SK-N-SH (cell line): ENCODE results near the gene PF4V1. TPM values are rescaled to one million over a fixed set of nuclear protein-coding genes. Genes with fewer than 3 reads are reported as not detected.

Source experiments
- CTCF ChIA-PET: fragments of 300-600, 350-600 bp; formaldehyde crosslinking; extraction: SDS; loops from one replicate; lab custom pipeline; 2021; lab: Yijun Ruan, JAX
- POLR2A ChIA-PET: fragments of 350-600 bp; sonication (Branson Sonifier 250); formaldehyde crosslinking; extraction: SDS; loops from one replicate; lab custom pipeline; 2020; ENCODE audit warnings: antibody characterized with exemption, inconsistent platforms; lab: Yijun Ruan, JAX
- DNase-seq: peaks from one replicate; pipeline ENCODE4 v3.0.0; 2012
- H2AFZ ChIP-seq: fragments of 200-600 bp; sonication (generic); 2 replicates; pipeline ENCODE4 v1.8.1; 2016; ENCODE audit warnings: antibody characterized with exemption, mild to moderate bottlenecking, low read depth
- H3F3A ChIP-seq: fragments of 200-600 bp; sonication (generic); replicated peaks from 2 replicates; pipeline ENCODE3; 2016; ENCODE audit warnings: antibody characterized with exemption, mild to moderate bottlenecking; ENCODE audit not compliant: insufficient read depth
- H3K27ac ChIP-seq, 2 experiments: fragments of 200-500 bp in 1 of 2; fragments of 200-600 bp in 1 of 2; sonication (Bioruptor generic) in 1 of 2; sonication (generic), shearing (Covaris generic) in 1 of 2; 2 replicates each; pipeline versions ENCODE4 v1.5.1 to v1.6.1; 2014 to 2016; ENCODE audit warnings: low read depth in 2 of 2, inconsistent platforms in 1 of 2, low read length in 1 of 2, mild to moderate bottlenecking in 1 of 2, mixed read lengths in 1 of 2
- H3K27me3 ChIP-seq: fragments of 200-600 bp; sonication (generic), shearing (Covaris generic); 2 replicates; pipeline ENCODE4 v1.6.1; 2016; ENCODE audit warnings: mixed run types; ENCODE audit not compliant: insufficient read depth
- H3K36me3 ChIP-seq, 2 experiments: fragments of 200-500 bp in 1 of 2; fragments of 200-600 bp in 1 of 2; sonication (Bioruptor generic) in 1 of 2; sonication (generic) in 1 of 2; replicated peaks in 1 of 2; 2 replicates each; pipeline versions ENCODE3 to v1.5.1; 2014 to 2016; ENCODE audit warnings: low read length in 1 of 2, mild to moderate bottlenecking in 1 of 2; ENCODE audit not compliant: insufficient read depth in 2 of 2, control insufficient read depth in 1 of 2
- H3K4me1 ChIP-seq, 2 experiments: fragments of 200-500 bp in 1 of 2; fragments of 200-600 bp in 1 of 2; sonication (Bioruptor generic) in 1 of 2; sonication (generic), shearing (Covaris generic) in 1 of 2; 2 replicates each; pipeline versions ENCODE4 v1.5.1 to v1.6.1; 2014 to 2016; ENCODE audit warnings: low read depth in 1 of 2, low read length in 1 of 2, mixed run types in 1 of 2; ENCODE audit not compliant: insufficient read depth in 2 of 2, control insufficient read depth in 1 of 2
- H3K4me2 ChIP-seq: fragments of 200-600 bp; sonication (generic), shearing (Covaris generic); 2 replicates; pipeline ENCODE4 v1.6.1; 2017; ENCODE audit warnings: mixed run types
- H3K4me3 ChIP-seq, 2 experiments: fragments of 200-500 bp in 1 of 2; fragments of 200-600 bp in 1 of 2; sonication (Bioruptor generic) in 1 of 2; sonication (generic), shearing (Covaris generic) in 1 of 2; 2 replicates each; pipeline versions ENCODE4 v1.5.1 to v1.8.1; 2014 to 2016; ENCODE audit warnings: low read depth in 2 of 2, inconsistent platforms in 1 of 2, low read length in 1 of 2, mild to moderate bottlenecking in 1 of 2, mixed read lengths in 1 of 2, moderate library complexity in 1 of 2
- H3K79me2 ChIP-seq: fragments of 200-600 bp; sonication (generic); 2 replicates; pipeline ENCODE4 v1.8.1; 2017; ENCODE audit warnings: mild to moderate bottlenecking; ENCODE audit not compliant: insufficient read depth
- H3K9ac ChIP-seq: fragments of 200-600 bp; sonication (generic); 2 replicates; pipeline ENCODE4 v1.6.1; 2017; ENCODE audit warnings: mixed run types
- H3K9me2 ChIP-seq: fragments of 200-600 bp; sonication (generic); 2 replicates; pipeline ENCODE4 v1.6.1; 2017; ENCODE audit warnings: mixed run types
- H3K9me3 ChIP-seq: fragments of 200-600 bp; sonication (generic); 2 replicates; pipeline ENCODE4 v1.6.1; 2017; ENCODE audit warnings: mixed run types, mild to moderate bottlenecking, moderate library complexity
- H4K20me1 ChIP-seq: fragments of 200-600 bp; sonication (generic); 2 replicates; pipeline ENCODE4 v1.6.1; 2017; ENCODE audit warnings: mild to moderate bottlenecking, mixed run types; ENCODE audit not compliant: insufficient read depth
- ELF1 ChIP-seq: IDR thresholded peaks from 2 replicates; pipeline ENCODE4 v1.4.0; 2012
- EZH2phosphoT487 ChIP-seq: fragments of 200-600 bp; sonication (generic); IDR thresholded peaks from 2 replicates; pipeline ENCODE4 v1.6.1; 2017; ENCODE audit warnings: low read depth, mixed run types, mild to moderate bottlenecking, antibody characterized with exemption, moderate library complexity, borderline replicate concordance
- FOSL2 ChIP-seq: IDR thresholded peaks from 2 replicates; pipeline ENCODE4 v1.4.0; 2012; ENCODE audit warnings: low read depth, mild to moderate bottlenecking, moderate library complexity, borderline replicate concordance
- JUND ChIP-seq: IDR thresholded peaks from 2 replicates; pipeline ENCODE4 v1.4.0; 2012
- MEF2A ChIP-seq: IDR thresholded peaks from 2 replicates; pipeline ENCODE4 v1.4.0; 2012; ENCODE audit warnings: low read depth, borderline replicate concordance
- NRF1 ChIP-seq: IDR thresholded peaks from 2 replicates; pipeline ENCODE4 v1.6.1; 2012; ENCODE audit warnings: low read depth, mild to moderate bottlenecking, low read length
- TCF12 ChIP-seq: IDR thresholded peaks from 2 replicates; pipeline ENCODE4 v1.4.0; 2012
- TEAD4 ChIP-seq: IDR thresholded peaks from 2 replicates; pipeline ENCODE4 v1.4.0; 2012; ENCODE audit warnings: mild to moderate bottlenecking, borderline replicate concordance; ENCODE audit not compliant: insufficient read depth
- YY1 ChIP-seq: IDR thresholded peaks from 2 replicates; pipeline ENCODE4 v1.4.0; 2012; ENCODE audit warnings: low read depth, mild to moderate bottlenecking
- WGBS: methylation state at CpG from one replicate; pipeline ENCODE4 v1.1.6; 2017; ENCODE audit warnings: low lambda C conversion rate; 5-methylcytosine and 5-hydroxymethylcytosine counted together
- polyA plus RNA-seq, 3 experiments: library from polyadenylated mRNA; depleted of rRNA; stranded (reverse); fragments of >200 nt; gene quantifications; 2 replicates each; pipeline ENCODE4 v1.2.3, GENCODE V29; 2012
- TF ChIP-seq, protein P1 (sequence below): IDR thresholded peaks from 2 replicates; pipeline ENCODE4 v1.4.0; 2012; ENCODE audit warnings: low read depth
- TF ChIP-seq, protein P2 (sequence below): fragments of 200-600 bp; sonication (generic); IDR thresholded peaks from 2 replicates; pipeline ENCODE4 v1.6.1; 2017; ENCODE audit warnings: antibody characterized with exemption, mild to moderate bottlenecking, moderate library complexity
- TF ChIP-seq, protein P3 (sequence below): IDR thresholded peaks from 2 replicates; pipeline ENCODE4 v1.4.0; 2012; ENCODE audit warnings: low read depth, borderline replicate concordance

PF4V1 gene
- polyA plus RNA-seq, 1 of the 3 experiments (the other 2 are of a cell fraction) = not detected

DNA sequence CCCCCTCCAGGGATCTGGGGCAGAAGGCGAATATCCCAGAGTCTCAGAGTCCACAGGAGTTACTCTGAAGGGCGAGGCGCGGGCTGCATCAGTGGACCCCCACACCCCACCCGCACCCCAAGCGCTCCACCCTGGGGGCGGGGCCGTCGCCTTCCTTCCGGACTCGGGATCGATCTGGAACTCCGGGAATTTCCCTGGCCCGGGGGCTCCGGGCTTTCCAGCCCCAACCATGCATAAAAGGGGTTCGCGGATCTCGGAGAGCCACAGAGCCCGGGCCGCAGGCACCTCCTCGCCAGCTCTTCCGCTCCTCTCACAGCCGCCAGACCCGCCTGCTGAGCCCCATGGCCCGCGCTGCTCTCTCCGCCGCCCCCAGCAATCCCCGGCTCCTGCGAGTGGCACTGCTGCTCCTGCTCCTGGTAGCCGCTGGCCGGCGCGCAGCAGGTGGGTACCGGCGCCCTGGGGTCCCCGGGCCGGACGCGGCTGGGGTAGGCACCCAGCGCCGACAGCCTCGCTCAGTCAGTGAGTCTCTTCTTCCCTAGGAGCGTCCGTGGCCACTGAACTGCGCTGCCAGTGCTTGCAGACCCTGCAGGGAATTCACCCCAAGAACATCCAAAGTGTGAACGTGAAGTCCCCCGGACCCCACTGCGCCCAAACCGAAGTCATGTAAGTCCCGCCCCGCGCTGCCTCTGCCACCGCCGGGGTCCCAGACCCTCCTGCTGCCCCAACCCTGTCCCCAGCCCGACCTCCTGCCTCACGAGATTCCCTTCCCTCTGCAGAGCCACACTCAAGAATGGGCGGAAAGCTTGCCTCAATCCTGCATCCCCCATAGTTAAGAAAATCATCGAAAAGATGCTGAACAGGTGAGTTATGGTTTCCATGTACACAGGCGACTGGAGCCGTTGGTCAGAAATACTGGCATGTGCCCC is 16.3 kb downstream of the PF4V1 start, which contains the start of gene CXCL1:
CXCL1 (plus strand) TSS at position 264 of the 926 bp plus-strand sequence; CDS start at position 342, 78 bp downstream.
- no peaks in the 10 kb centered on the region for H4K20me1 ChIP-seq
- H3F3A ChIP-seq = no peaks in the 10 kb centered on the region
- no peaks in the 10 kb centered on the region for H3K79me2 ChIP-seq
- H3K36me3 ChIP-seq = no peaks in the 10 kb centered on the region
- no peaks in the 10 kb centered on the region for H3K9me3 ChIP-seq
- no peaks in the 10 kb centered on the region for H3K9me2 ChIP-seq
- ChIA-PET CTCF (no interaction called here), POLR2A (no interaction called here)
- H3K4me3 ChIP-seq = peak within 1 kb of the TSS; percentile 32 to 47; a peak in 3 of 4 replicates
- H3K9ac ChIP-seq = no peak within 1 kb of the TSS
- TF ChIP-seq MEF2A (no peak), FOSL2 (no peak), EZH2phosphoT487 (peak; percentile 56; the same call in 1 of the 2 replicates)
- H3K4me1 ChIP-seq = no peaks in the 10 kb centered on the region
- no peak within 1 kb of the TSS for H3K27ac ChIP-seq
- DNase-seq = peak; percentile 7
- 7% methylated on average over 4 of the region's 61 CpGs for WGBS
- H2AFZ ChIP-seq = no peak within 1 kb of the TSS; the same call in 1 of the 2 replicates
- peak within 1 kb of the TSS; percentile 69 for H3K4me2 ChIP-seq
- H3K27me3 ChIP-seq = peaks cover 44% of the 10 kb centered on the region

DNA sequence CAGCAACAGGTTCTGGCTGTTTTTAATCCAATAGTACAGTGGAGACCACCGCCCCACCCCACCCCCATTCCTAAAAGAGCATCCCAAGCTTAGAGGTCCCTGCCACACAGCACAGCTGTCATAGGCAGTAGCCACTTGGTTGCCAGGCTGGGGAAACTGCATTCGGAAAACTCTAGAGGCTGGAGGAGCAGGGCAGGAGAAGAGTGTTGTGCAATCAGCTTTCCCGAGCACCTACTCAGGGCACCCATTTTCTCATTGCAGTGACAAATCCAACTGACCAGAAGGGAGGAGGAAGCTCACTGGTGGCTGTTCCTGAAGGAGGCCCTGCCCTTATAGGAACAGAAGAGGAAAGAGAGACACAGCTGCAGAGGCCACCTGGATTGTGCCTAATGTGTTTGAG is 17.2 kb downstream of the PF4V1 start:
- Histone ChIP-seq H3K4me1 (no peaks in the 10 kb centered on the region), H3K36me3 (no peaks in the 10 kb centered on the region), H3K79me2 (no peaks in the 10 kb centered on the region), H3K27me3 (peaks cover 37% of the 10 kb centered on the region), H3K9ac (no peak overlapping the region), H3K9me2 (no peaks in the 10 kb centered on the region), H3K4me2 (no peak overlapping the region), H3K27ac (no peak overlapping the region), H3F3A (no peaks in the 10 kb centered on the region), H2AFZ (no peak overlapping the region), H4K20me1 (no peaks in the 10 kb centered on the region), H3K9me3 (no peaks in the 10 kb centered on the region), H3K4me3 (no peak overlapping the region)
- 0% methylated on average over 2 of the region's 3 CpGs for whole genome bisulfite sequencing
- ChIA-PET POLR2A (no interaction called here), CTCF (no interaction called here)
- TF ChIP-seq, protein P1, sequence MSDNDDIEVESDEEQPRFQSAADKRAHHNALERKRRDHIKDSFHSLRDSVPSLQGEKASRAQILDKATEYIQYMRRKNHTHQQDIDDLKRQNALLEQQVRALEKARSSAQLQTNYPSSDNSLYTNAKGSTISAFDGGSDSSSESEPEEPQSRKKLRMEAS = no peak
- no peak for TF ChIP-seq TCF12
- TF ChIP-seq, protein P2, sequence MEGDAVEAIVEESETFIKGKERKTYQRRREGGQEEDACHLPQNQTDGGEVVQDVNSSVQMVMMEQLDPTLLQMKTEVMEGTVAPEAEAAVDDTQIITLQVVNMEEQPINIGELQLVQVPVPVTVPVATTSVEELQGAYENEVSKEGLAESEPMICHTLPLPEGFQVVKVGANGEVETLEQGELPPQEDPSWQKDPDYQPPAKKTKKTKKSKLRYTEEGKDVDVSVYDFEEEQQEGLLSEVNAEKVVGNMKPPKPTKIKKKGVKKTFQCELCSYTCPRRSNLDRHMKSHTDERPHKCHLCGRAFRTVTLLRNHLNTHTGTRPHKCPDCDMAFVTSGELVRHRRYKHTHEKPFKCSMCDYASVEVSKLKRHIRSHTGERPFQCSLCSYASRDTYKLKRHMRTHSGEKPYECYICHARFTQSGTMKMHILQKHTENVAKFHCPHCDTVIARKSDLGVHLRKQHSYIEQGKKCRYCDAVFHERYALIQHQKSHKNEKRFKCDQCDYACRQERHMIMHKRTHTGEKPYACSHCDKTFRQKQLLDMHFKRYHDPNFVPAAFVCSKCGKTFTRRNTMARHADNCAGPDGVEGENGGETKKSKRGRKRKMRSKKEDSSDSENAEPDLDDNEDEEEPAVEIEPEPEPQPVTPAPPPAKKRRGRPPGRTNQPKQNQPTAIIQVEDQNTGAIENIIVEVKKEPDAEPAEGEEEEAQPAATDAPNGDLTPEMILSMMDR = no peak
- TF ChIP-seq, protein P3, sequence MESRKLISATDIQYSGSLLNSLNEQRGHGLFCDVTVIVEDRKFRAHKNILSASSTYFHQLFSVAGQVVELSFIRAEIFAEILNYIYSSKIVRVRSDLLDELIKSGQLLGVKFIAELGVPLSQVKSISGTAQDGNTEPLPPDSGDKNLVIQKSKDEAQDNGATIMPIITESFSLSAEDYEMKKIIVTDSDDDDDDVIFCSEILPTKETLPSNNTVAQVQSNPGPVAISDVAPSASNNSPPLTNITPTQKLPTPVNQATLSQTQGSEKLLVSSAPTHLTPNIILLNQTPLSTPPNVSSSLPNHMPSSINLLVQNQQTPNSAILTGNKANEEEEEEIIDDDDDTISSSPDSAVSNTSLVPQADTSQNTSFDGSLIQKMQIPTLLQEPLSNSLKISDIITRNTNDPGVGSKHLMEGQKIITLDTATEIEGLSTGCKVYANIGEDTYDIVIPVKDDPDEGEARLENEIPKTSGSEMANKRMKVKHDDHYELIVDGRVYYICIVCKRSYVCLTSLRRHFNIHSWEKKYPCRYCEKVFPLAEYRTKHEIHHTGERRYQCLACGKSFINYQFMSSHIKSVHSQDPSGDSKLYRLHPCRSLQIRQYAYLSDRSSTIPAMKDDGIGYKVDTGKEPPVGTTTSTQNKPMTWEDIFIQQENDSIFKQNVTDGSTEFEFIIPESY = no peak
- no peak for TF ChIP-seq JUND
- no peak for TF ChIP-seq YY1
- no peak for TF ChIP-seq TEAD4
- no peak for TF ChIP-seq NRF1
- TF ChIP-seq ELF1 = no peak
- TF ChIP-seq FOSL2 = no peak
- DNase-seq = no peak
